Measurements from ENCODE around the gene PALB2.

GRCh38 chr16:23678430-23679273, 37.5 kb upstream of the PALB2 start, which contains the start of gene PLK1:
- TF ChIP-seq POLR2A (IDR thresholded peaks at IDR 0.05) (no peak), CTCF (IDR thresholded peaks at IDR 0.05) (peak in 2 of 3 donors; percentile 12 to 25), POLR2AphosphoS5 (IDR thresholded peaks at IDR 0.05) (no peak)

All from breast epithelium (tissue), 3 donors.